Aorta (tissue), 5 donors: Measurements from ENCODE around the gene USP11. TPM values are rescaled to one million over a fixed set of nuclear protein-coding genes. Genes with fewer than 3 reads are reported as not detected.
A peak's percentile ranks its signal among the peaks of the same experiment; 100 is the strongest.

Experiments
- ATAC-seq: fragments of 200-7000 bp; cut with Tn5 transposase; one replicate; pipeline ENCODE4 v1.9.1; 2022; ENCODE audit warnings: moderate library complexity; ENCODE audit not compliant: low FRiP score
- DNase-seq, 2 donors: peaks; one replicate each; pipeline ENCODE4 v3.0.0-alpha.2; 2020
- H3K27ac ChIP-seq, 2 donors: one replicate each; pipeline ENCODE4 v1.5.1; 2013; ENCODE audit warnings: low read length in 2 of 2, mild to moderate bottlenecking in 2 of 2, moderate library complexity in 2 of 2, control low read depth in 1 of 2, inconsistent platforms in 1 of 2, low read depth in 1 of 2
- H3K27me3 ChIP-seq, 2 donors: one replicate each; pipeline ENCODE4 v1.6.1; 2013; ENCODE audit warnings: control low read depth in 1 of 2, low read length in 1 of 2, mild to moderate bottlenecking in 1 of 2, moderate library complexity in 1 of 2; ENCODE audit not compliant: insufficient read depth in 2 of 2, control insufficient read depth in 1 of 2
- H3K36me3 ChIP-seq, 2 donors: one replicate each; pipeline ENCODE4 v1.6.1; 2013; ENCODE audit warnings: control low read depth in 1 of 2, low read length in 1 of 2, mild to moderate bottlenecking in 1 of 2; ENCODE audit not compliant: insufficient read depth in 2 of 2, control insufficient read depth in 1 of 2
- H3K4me1 ChIP-seq, 2 donors: one replicate each; pipeline ENCODE4 v1.6.1; 2013; ENCODE audit warnings: low read length in 2 of 2, control low read depth in 1 of 2, mild to moderate bottlenecking in 1 of 2, moderate library complexity in 1 of 2; ENCODE audit not compliant: insufficient read depth in 2 of 2, control insufficient read depth in 1 of 2
- H3K4me3 ChIP-seq, 2 donors: one replicate each; pipeline ENCODE4 v1.5.1; 2013; ENCODE audit warnings: low read length in 2 of 2, control low read depth in 1 of 2, mild to moderate bottlenecking in 1 of 2
- H3K9me3 ChIP-seq: one replicate; pipeline ENCODE4 v1.6.1; 2013; ENCODE audit warnings: mild to moderate bottlenecking, low read length; ENCODE audit not compliant: control insufficient read depth
- WGBS, 2 donors: extraction: QIAGEN DNeasy Blood & Tissue Kit; methylation state at CpG; one replicate each; pipeline ENCODE4 v1.1.7; 2013; 5-methylcytosine and 5-hydroxymethylcytosine counted together
- intact Hi-C, 2 donors: fragments of 100-400 bp; cut with DNase I; formaldehyde crosslinking; loops; one replicate each; pipeline versions ENCODE4 v1.14.2 to v1.15.0; 2022
- polyA plus RNA-seq, 2 donors: library from polyadenylated mRNA; stranded (reverse); fragments of 200-250 nt; gene quantifications; one replicate each; pipeline ENCODE4 v1.2.3, GENCODE V29; 2013
- total RNA-seq, 2 donors: library from RNA; stranded (reverse); fragmentation: NEBNext Ultra II Directional; extraction: Animal tissue kit (Norgen Biotek cat#: 25700); gene quantifications; one replicate each; pipeline ENCODE4 v1.2.1, GENCODE V29; 2021
- donor health status: healthy with polysubstance abuse.
- donor health status: Bipolar disorder and iron deficiency.
- donor health status: DM: no; HTN: no; CAD: no.
- donor health status: DM: no; HTN: no; CAD: no.
- donor health status: DM: yes; HTN: yes; CAD: no.

Gene USP11
- total and polyA plus RNA-seq, 4 donors = 15.3 to 90.3 (median 73.9) TPM

DNA sequence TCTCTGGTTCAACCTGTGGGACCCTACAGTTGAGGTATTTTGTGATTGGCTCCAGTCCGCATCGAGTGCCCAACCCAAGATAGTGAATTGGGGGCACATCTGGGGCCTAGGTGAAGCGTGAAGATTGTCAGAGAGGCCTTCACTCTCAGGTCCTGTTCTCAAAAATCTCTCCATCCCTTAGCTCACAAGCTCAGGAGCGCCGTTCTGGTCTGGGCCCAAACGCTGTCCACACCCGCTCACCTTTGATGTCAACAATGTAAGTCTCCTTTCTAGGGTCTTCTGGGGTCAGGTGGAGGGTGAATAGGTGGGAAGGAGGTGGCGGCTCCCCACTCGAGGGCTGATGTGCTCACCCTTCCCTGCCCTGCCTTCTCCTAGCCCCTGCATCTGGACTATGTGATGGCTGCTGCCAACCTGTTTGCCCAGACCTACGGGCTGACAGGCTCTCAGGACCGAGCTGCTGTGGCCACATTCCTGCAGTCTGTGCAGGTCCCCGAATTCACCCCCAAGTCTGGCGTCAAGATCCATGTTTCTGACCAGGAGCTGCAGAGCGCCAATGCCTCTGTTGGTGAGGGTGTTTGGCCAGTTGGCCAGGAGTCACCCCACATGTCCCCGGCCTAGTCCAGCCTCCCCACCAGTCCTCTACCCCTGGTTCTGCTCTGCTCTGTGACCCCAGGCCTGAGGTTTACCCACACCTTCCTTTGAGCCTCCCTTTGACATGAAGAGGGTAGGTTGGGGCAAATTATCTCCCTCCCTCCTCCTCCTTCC lies 22.0 kb upstream of the USP11 start:
- no peaks in the 10 kb centered on the region for H3K27me3 ChIP-seq
- peaks cover 0 to 15% of the 10 kb centered on the region in 2 donors for H3K36me3 ChIP-seq
- intact Hi-C loops = no loop called here
- ATAC-seq (no peak), DNase-seq (peak in 1 of 2 donors; percentile 53)
- no peak overlapping the region for H3K4me3 ChIP-seq
- no peaks in the 10 kb centered on the region for H3K9me3 ChIP-seq
- H3K27ac ChIP-seq = no peak overlapping the region
- 86 to 91% methylated on average over 15 of the region's 15 CpGs for WGBS, 2 donors
- H3K4me1 ChIP-seq = no peaks in the 10 kb centered on the region

DNA sequence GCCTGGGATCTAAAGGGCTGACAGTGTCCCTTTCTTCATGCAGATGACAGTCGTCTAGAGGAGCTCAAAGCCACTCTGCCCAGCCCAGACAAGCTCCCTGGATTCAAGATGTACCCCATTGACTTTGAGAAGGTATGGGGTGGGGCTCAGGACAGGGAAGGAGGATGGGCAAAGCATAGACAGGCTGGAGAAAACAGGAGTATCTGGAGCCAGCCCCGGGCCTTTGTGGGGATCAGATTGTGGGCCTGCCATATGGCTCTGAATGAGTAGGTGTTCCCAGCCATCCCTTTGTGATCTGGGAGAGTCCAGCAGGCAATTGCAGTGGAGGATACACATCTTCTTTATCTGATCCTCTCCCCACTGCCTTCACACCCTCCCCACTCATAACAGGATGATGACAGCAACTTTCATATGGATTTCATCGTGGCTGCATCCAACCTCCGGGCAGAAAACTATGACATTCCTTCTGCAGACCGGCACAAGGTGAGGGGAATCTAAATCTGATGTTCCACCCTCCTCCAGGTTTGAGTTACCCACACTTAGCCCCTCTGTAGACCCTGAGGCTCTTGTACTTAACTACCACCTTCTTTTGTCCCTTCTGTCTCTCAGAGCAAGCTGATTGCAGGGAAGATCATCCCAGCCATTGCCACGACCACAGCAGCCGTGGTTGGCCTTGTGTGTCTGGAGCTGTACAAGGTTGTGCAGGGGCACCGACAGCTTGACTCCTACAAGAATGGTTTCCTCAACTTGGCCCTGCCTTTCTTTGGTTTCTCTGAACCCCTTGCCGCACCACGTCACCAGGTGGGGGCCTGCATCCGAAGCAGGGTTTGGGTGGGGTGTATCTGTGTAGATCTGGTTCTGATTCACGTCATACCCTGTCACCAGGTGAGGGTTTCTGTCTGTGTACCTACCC lies 20.2 kb upstream of the USP11 start:
- Histone ChIP-seq H3K4me1 (no peaks in the 10 kb centered on the region), H3K27ac (no peak overlapping the region), H3K9me3 (no peaks in the 10 kb centered on the region), H3K27me3 (no peaks in the 10 kb centered on the region), H3K36me3 (peaks cover 0 to 12% of the 10 kb centered on the region in 2 donors), H3K4me3 (no peak overlapping the region)
- no peak for ATAC-seq
- peak in 1 of 2 donors; percentile 40 for DNase-seq
- intact Hi-C loops = no loop called here
- WGBS, 2 donors = 88 to 93% methylated on average over 12 of the region's 12 CpGs

DNA sequence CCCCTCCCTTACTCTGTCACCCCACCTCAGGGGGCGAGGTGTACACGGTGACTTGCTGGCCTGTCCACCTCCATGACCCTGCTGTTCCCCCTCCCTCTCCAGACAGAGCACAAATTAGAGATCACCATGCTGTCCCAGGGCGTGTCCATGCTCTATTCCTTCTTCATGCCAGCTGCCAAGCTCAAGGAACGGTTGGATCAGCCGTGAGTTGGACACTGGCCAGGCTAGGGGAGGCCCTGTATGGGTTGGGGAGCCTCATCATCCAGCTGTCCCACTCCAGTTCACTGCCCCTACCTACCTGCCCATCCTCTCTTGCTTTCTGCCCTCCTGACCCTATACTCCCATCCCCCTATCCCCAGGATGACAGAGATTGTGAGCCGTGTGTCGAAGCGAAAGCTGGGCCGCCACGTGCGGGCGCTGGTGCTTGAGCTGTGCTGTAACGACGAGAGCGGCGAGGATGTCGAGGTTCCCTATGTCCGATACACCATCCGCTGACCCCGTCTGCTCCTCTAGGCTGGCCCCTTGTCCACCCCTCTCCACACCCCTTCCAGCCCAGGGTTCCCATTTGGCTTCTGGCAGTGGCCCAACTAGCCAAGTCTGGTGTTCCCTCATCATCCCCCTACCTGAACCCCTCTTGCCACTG lies 18.3 kb upstream of the USP11 start:
- WGBS, 2 donors = 80 to 84% methylated on average over 20 of the region's 20 CpGs
- H3K27me3 ChIP-seq = no peaks in the 10 kb centered on the region
- no peaks in the 10 kb centered on the region for H3K4me1 ChIP-seq
- H3K9me3 ChIP-seq = no peaks in the 10 kb centered on the region
- DNase-seq = peak in 1 of 2 donors; percentile 67
- intact Hi-C loops = no loop called here
- ATAC-seq = no peak
- H3K27ac ChIP-seq = no peak overlapping the region
- H3K4me3 ChIP-seq = no peak overlapping the region
- H3K36me3 ChIP-seq = peaks cover 0 to 12% of the 10 kb centered on the region in 2 donors

DNA sequence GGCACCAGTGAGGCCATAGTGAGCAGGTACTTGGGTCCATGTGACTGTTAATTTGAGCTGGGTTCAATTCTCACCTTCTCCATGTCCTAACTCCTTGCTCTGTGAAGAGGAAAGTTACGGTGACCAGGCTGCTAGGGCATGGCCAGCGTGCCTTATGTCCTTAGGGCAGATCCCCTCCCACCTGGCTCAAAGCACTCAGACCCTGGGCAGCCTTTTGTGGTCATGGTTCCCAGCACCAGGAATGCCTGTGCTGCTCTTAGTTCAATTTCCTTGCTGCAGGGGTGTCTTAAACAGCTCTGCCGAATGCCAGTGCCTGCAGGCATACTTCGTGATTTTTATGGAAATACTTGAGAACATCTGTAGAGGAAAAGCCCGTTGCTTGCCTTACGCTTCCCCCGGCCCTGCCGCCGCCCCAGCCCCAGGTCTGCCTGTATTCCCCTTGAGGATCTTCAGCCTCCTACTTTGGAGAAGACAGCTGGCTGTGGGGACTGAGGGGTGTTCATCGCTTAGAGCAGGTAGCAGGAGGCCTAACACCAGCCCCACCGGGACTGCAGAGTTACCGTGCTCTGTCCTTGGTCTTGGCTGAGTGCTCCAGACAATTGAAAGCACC lies 17.4 kb upstream of the USP11 start:
- Histone ChIP-seq H3K4me3 (no peak overlapping the region), H3K27me3 (no peaks in the 10 kb centered on the region), H3K4me1 (no peaks in the 10 kb centered on the region), H3K9me3 (no peaks in the 10 kb centered on the region), H3K36me3 (peaks cover 0 to 7% of the 10 kb centered on the region in 2 donors), H3K27ac (no peak overlapping the region)
- DNase-seq (peak in 1 of 2 donors; percentile 62), ATAC-seq (no peak)
- intact Hi-C loops = no loop called here
- 82 to 89% methylated on average over 12 of the region's 12 CpGs for WGBS, 2 donors

DNA sequence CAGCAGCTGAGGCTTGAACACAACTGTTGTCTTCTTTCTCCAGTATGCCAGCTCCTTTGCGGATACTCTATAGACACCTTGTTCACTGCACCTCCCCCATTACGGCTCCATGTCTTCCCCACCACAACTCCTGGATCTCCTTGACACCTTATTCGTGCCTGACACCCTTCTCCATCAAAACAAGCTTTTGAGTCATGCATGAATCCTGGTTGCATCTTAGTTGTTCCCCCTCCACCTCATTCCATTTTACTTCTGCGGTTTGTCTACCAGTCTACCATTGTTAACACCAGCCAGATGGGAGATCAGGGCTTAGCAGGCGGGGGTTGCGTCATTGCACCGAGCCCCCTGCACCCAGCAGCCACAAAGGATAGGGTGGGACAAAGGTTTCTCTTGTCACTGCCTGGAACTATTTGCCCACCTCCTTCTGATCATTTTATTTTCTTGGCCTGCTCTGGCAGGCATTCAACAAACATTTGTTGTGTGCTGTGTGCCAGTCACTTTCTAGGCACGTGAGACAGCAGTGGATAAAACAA lies 16.4 kb upstream of the USP11 start:
- no peak for ATAC-seq

DNA sequence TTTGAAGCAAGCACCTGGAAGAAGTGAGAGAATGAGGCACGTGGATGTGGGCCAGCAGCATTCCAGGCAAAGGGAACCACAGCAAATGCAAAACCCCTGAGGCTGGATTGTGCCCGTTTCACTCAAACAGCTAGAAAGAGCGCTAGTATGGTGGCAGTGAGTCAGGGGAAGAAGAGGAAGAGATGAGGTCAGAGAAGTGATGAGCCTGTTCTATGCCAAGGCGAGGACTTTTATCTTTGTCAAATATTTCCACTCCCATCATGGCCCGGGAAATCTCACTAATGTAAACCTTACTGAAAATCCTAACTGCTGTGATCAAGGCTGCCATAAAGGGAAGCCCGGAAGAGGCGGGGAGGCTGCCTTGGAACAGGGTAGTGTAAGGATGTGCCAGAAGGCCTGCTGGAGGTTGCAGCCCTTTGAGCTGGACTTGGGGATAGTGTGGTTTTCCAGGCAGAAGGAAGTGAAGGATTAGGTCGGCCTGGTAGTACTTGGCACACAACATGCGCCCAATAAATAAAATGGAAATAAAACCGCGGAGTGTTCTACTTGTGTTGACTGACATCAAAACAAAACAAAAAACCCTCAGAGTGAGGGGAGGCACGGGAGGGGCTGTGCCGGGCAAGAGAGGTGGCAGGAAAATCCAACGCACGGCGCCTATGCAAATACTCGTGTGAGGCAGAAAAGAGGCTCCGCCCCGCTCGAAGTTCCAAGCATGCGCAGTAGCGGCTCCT lies 15.5 kb upstream of the USP11 start:
- H3K36me3 ChIP-seq = peaks cover 0 to 7% of the 10 kb centered on the region in 2 donors
- H3K27me3 ChIP-seq = no peaks in the 10 kb centered on the region
- ATAC-seq (peak; percentile 27), DNase-seq (peak in 1 of 2 donors; percentile 76)
- no peaks in the 10 kb centered on the region for H3K4me1 ChIP-seq
- H3K27ac ChIP-seq = peak overlapping the region in 1 of 2 donors; percentile 69
- 2 to 18% methylated on average over 22 of the region's 22 CpGs for WGBS, 2 donors
- intact Hi-C loops = no loop called here
- H3K9me3 ChIP-seq = no peaks in the 10 kb centered on the region
- H3K4me3 ChIP-seq = no peak overlapping the region

More for the DNA sequence above, 16.4 kb upstream of the USP11 start:
- Histone ChIP-seq H3K27me3 (no peaks in the 10 kb centered on the region), H3K27ac (no peak overlapping the region), H3K4me1 (no peaks in the 10 kb centered on the region), H3K4me3 (no peak overlapping the region), H3K9me3 (no peaks in the 10 kb centered on the region), H3K36me3 (peaks cover 0 to 7% of the 10 kb centered on the region in 2 donors)
- intact Hi-C loops = no loop called here
- WGBS, 2 donors = 77 to 86% methylated on average over 8 of the region's 8 CpGs
- peak in 1 of 2 donors; percentile 25 for DNase-seq

DNA sequence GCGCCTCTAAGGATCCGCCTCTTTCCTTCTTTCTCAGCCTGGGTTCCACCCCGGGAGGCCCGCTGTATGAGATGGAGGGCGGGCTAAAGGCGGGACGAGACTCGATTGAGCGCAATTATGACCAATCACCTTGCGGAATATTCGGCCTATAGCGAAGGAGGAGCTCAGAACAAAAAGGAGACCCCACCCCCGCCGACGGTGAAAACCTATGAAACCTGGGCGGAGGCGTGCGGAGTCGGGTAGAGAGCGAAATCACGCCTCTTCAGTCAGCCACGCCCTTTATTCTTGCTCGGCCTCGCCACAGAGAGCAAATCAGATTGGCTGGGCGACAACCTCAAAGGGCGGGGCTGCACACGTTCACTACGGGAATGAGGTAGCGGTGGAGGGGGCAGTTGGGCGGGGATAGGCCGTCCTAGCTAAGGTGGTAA lies 14.9 kb upstream of the USP11 start:
- no peaks in the 10 kb centered on the region for H3K27me3 ChIP-seq
- ATAC-seq (peak; percentile 95), DNase-seq (peak; percentile 99)
- no peaks in the 10 kb centered on the region for H3K4me1 ChIP-seq
- no peak overlapping the region for H3K27ac ChIP-seq
- peak overlapping the region; percentile 0 to 69 for H3K4me3 ChIP-seq
- intact Hi-C loops = loop anchor here in 1 of 2 donors (1.0 kb wide), 2 partner anchors 15 to 25 kb away; partner anchors contain the start of genes UBA1 and USP11
- 1 to 3% methylated on average over 31 of the region's 31 CpGs for WGBS, 2 donors
- no peaks in the 10 kb centered on the region for H3K9me3 ChIP-seq
- H3K36me3 ChIP-seq = peaks cover 0 to 7% of the 10 kb centered on the region in 2 donors
